Loucy (cell line): Measurements from ENCODE around the gene RBBP5.

ENCODE experiments used
- H2AFZ ChIP-seq: fragments of 200-600 bp; sonication (generic); 2 replicates; pipeline ENCODE4 v1.6.0; 2016; ENCODE audit warnings: antibody characterized with exemption, mild to moderate bottlenecking, low read length, moderate library complexity
- H3F3A ChIP-seq: fragments of 200-600 bp; 2 replicates; pipeline ENCODE4 v1.6.0; 2016; ENCODE audit warnings: antibody characterized with exemption, low read depth, mild to moderate bottlenecking
- H3K27me3 ChIP-seq: fragments of 200-600 bp; sonication (generic); 2 replicates; pipeline ENCODE4 v1.6.1; 2014; ENCODE audit warnings: low read length, mild to moderate bottlenecking; ENCODE audit not compliant: insufficient read depth, poor library complexity, severe bottlenecking
- H3K36me3 ChIP-seq: fragments of 200-600 bp; sonication (generic); 2 replicates; pipeline ENCODE4 v1.6.1; 2016; ENCODE audit warnings: low read length; ENCODE audit not compliant: insufficient read depth
- H3K4me1 ChIP-seq: fragments of 200-600 bp; sonication (generic); 2 replicates; pipeline ENCODE4 v1.5.1; 2014; ENCODE audit warnings: low read length, mild to moderate bottlenecking; ENCODE audit not compliant: insufficient read depth, poor library complexity, severe bottlenecking
- H3K4me2 ChIP-seq: fragments of 200-600 bp; sonication (generic); 2 replicates; pipeline ENCODE4 v1.6.0; 2014; ENCODE audit warnings: antibody characterized with exemption, low read length, low read depth, mild to moderate bottlenecking; ENCODE audit not compliant: poor library complexity, severe bottlenecking
- H3K4me3 ChIP-seq: fragments of 200-600 bp; sonication (generic); 2 replicates; pipeline ENCODE4 v1.5.1; 2014; ENCODE audit warnings: low read length, mild to moderate bottlenecking, mixed read lengths; ENCODE audit not compliant: poor library complexity, severe bottlenecking
- H3K79me2 ChIP-seq: fragments of 200-600 bp; sonication (generic); 2 replicates; pipeline ENCODE4 v1.6.1; 2014; ENCODE audit warnings: low read length; ENCODE audit not compliant: insufficient read depth
- H3K9ac ChIP-seq: fragments of 200-600 bp; sonication (generic); 2 replicates; pipeline ENCODE4 v1.6.0; 2014; ENCODE audit warnings: mild to moderate bottlenecking, low read depth, low read length, moderate library complexity; ENCODE audit not compliant: poor library complexity, severe bottlenecking
- H3K9me2 ChIP-seq: fragments of 200-600 bp; sonication (generic); replicated peaks from 2 replicates; pipeline ENCODE4 v1.6.1; 2016; ENCODE audit warnings: low read depth, low read length, mixed read lengths
- H3K9me3 ChIP-seq: fragments of 200-600 bp; sonication (generic); 2 replicates; pipeline ENCODE4 v1.6.1; 2014; ENCODE audit warnings: mild to moderate bottlenecking, antibody characterized with exemption, low read length, low read depth; ENCODE audit not compliant: insufficient read depth
- H4K20me1 ChIP-seq: fragments of 200-600 bp; sonication (generic); 2 replicates; pipeline ENCODE4 v1.6.0; 2014; ENCODE audit warnings: antibody characterized with exemption, low read length, mild to moderate bottlenecking; ENCODE audit not compliant: insufficient read depth, poor library complexity, severe bottlenecking
- CTCF ChIP-seq: fragments of 200-600 bp; sonication (generic); conservative IDR thresholded peaks from 2 replicates; pipeline ENCODE4 v1.5.1; 2014; ENCODE audit warnings: mild to moderate bottlenecking, antibody characterized with exemption, low read length
- EZH2phosphoT487 ChIP-seq: fragments of 200-600 bp; IDR thresholded peaks from 2 replicates; pipeline ENCODE4 v1.6.1; 2018; ENCODE audit warnings: antibody characterized with exemption, mild to moderate bottlenecking, moderate library complexity, borderline replicate concordance

RBBP5 gene

DNA sequence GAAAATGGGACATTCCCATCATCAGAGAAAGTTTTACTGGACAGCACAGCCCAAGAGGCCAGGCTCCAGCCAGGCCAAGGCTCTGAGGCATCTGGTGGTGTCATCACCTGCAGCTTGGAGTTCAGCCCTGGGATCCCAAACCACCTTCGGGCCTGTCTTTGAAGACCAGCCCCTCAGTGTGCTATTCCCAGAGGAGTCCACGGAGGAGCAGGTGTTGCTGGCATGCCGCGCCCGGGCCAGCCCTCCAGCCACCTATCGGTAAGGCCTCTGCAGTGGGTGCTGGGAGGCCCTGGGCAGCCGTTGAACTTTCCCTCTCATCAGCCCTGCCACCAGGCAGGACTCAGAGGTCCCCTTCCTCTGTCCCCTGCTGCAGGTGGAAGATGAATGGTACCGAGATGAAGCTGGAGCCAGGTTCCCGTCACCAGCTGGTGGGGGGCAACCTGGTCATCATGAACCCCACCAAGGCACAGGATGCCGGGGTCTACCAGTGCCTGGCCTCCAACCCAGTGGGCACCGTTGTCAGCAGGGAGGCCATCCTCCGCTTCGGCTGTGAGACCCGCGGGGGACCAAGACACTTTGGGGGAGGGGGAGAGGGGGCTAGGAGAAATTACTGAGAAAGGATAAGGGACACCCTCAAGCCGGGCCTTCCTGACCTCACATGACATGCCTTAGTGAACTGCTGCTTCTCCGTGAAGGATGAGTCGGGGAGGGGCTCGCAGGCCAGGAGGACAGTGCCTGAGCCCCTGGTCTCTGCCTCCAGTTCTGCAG, 63.8 kb downstream of the RBBP5 start:
- Histone ChIP-seq H3K27me3 (no peaks in the 10 kb centered on the region), H3K9ac (no peak overlapping the region), H3K36me3 (no peaks in the 10 kb centered on the region), H3K4me2 (no peak overlapping the region), H3F3A (no peaks in the 10 kb centered on the region), H3K9me2 (no peaks in the 10 kb centered on the region), H3K4me3 (no peak overlapping the region), H3K4me1 (peaks cover 3% of the 10 kb centered on the region), H3K79me2 (no peaks in the 10 kb centered on the region), H2AFZ (no peak overlapping the region), H4K20me1 (no peaks in the 10 kb centered on the region), H3K9me3 (no peaks in the 10 kb centered on the region)
- TF ChIP-seq EZH2phosphoT487 (no peak), CTCF (no peak)

DNA sequence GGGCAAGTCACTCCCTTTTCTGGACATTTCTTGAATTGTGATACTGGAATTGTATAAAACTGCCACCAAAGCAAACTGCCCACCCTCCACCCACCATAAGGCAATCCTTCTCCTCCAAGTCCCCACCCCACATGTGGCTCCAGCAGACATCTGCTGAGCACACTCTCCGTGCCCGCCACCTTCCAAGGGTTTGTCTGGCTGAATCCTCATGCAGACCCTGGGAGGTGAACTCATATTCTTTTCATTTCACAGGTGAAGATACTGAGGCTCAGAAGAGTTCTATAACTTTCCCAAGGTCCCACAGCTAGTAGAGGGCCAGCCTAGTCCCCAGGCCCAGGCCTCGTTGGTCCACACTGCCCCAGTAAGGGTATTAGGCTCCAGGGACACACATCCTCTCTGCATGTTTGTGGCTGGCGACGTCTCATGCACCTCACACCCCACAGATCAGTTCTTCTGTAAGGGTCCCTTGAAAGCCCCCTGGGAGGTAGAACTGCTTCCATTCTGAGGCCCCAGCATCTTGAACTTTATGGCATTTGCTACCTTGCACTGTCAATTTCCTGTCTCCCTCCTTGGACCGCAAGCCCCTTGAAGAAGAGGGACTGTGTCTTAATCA, 64.7 kb downstream of the RBBP5 start:
- H3K9ac ChIP-seq = no peak overlapping the region
- no peaks in the 10 kb centered on the region for H3K9me3 ChIP-seq
- no peak for TF ChIP-seq EZH2phosphoT487
- no peak for TF ChIP-seq CTCF
- no peak overlapping the region for H3K4me2 ChIP-seq
- H2AFZ ChIP-seq = no peak overlapping the region
- H3K36me3 ChIP-seq = no peaks in the 10 kb centered on the region
- no peaks in the 10 kb centered on the region for H4K20me1 ChIP-seq
- H3K9me2 ChIP-seq = no peaks in the 10 kb centered on the region
- H3K4me3 ChIP-seq = no peak overlapping the region
- peaks cover 3% of the 10 kb centered on the region for H3K4me1 ChIP-seq
- H3F3A ChIP-seq = no peaks in the 10 kb centered on the region
- H3K27me3 ChIP-seq = no peaks in the 10 kb centered on the region
- no peaks in the 10 kb centered on the region for H3K79me2 ChIP-seq

GRCh38 chr1:205056188-205056611, 65.6 kb downstream of the RBBP5 start:
- no peak overlapping the region for H3K4me3 ChIP-seq
- no peak overlapping the region for H2AFZ ChIP-seq
- H3F3A ChIP-seq = no peaks in the 10 kb centered on the region
- no peaks in the 10 kb centered on the region for H3K36me3 ChIP-seq
- H3K4me1 ChIP-seq = no peaks in the 10 kb centered on the region
- no peaks in the 10 kb centered on the region for H3K9me2 ChIP-seq
- H3K27me3 ChIP-seq = no peaks in the 10 kb centered on the region
- no peaks in the 10 kb centered on the region for H3K79me2 ChIP-seq
- H3K4me2 ChIP-seq = no peak overlapping the region
- H3K9ac ChIP-seq = no peak overlapping the region
- no peaks in the 10 kb centered on the region for H3K9me3 ChIP-seq
- TF ChIP-seq CTCF (no peak), EZH2phosphoT487 (no peak)
- H4K20me1 ChIP-seq = no peaks in the 10 kb centered on the region
